Hepatocyte (in vitro differentiated cells): Measurements from ENCODE around the gene TGM2. TPM values are rescaled to one million over a fixed set of nuclear protein-coding genes. Genes with fewer than 3 reads are reported as not detected.

Experiments
- DNase-seq: peaks from one replicate; pipeline ENCODE4 v3.0.0-alpha.2; 2016; ENCODE audit warnings: low spot score
- H2AFZ ChIP-seq: fragments of 200-600 bp; sonication (generic); 2 replicates; pipeline ENCODE4 v1.6.0; 2016; ENCODE audit warnings: antibody characterized with exemption, mild to moderate bottlenecking
- H3K27ac ChIP-seq: fragments of 200-600 bp; sonication (generic); 2 replicates; pipeline ENCODE4 v1.5.1; 2016; ENCODE audit warnings: mild to moderate bottlenecking
- H3K27me3 ChIP-seq: fragments of 200-600 bp; sonication (generic); 2 replicates; pipeline ENCODE4 v1.6.1; 2016
- H3K36me3 ChIP-seq: fragments of 200-600 bp; sonication (generic); replicated peaks from 2 replicates; pipeline ENCODE4 v1.5.1; 2016; ENCODE audit warnings: low read depth; ENCODE audit not compliant: insufficient read depth
- H3K4me1 ChIP-seq: fragments of 200-600 bp; sonication (generic); 2 replicates; pipeline ENCODE4 v1.5.1; 2016; ENCODE audit warnings: mild to moderate bottlenecking, moderate library complexity; ENCODE audit not compliant: insufficient read depth
- H3K4me2 ChIP-seq: fragments of 200-600 bp; sonication (generic); 2 replicates; pipeline ENCODE4 v1.6.0; 2016
- H3K4me3 ChIP-seq: fragments of 200-600 bp; sonication (generic); 2 replicates; pipeline ENCODE4 v1.5.1; 2016; ENCODE audit warnings: mild to moderate bottlenecking
- H3K79me2 ChIP-seq: fragments of 200-600 bp; sonication (generic); 2 replicates; pipeline ENCODE4 v1.6.0; 2017; ENCODE audit warnings: mild to moderate bottlenecking
- H3K9me2 ChIP-seq: fragments of 200-600 bp; sonication (generic); replicated peaks from 2 replicates; pipeline ENCODE4 v1.6.0; 2017; ENCODE audit warnings: mild to moderate bottlenecking; ENCODE audit not compliant: insufficient read depth
- H3K9me3 ChIP-seq: fragments of 200-600 bp; sonication (generic); 2 replicates; pipeline ENCODE4 v1.5.1; 2016; ENCODE audit warnings: low read depth, mild to moderate bottlenecking
- H4K20me1 ChIP-seq: fragments of 200-600 bp; sonication (generic); 2 replicates; pipeline ENCODE4 v1.6.0; 2016; ENCODE audit warnings: mild to moderate bottlenecking; ENCODE audit not compliant: insufficient read depth, poor library complexity, severe bottlenecking
- CTCF ChIP-seq: fragments of 200-600 bp; sonication (generic); IDR thresholded peaks from 2 replicates; pipeline ENCODE4 v1.5.1; 2016; ENCODE audit warnings: antibody characterized with exemption, mild to moderate bottlenecking; ENCODE audit not compliant: poor library complexity
- EZH2 ChIP-seq: fragments of 200-600 bp; sonication (generic); IDR thresholded peaks from 2 replicates; pipeline ENCODE4 v1.6.1; 2016; ENCODE audit warnings: antibody characterized with exemption, mild to moderate bottlenecking, borderline replicate concordance
- EZH2phosphoT487 ChIP-seq: fragments of 200-600 bp; sonication (generic); IDR thresholded peaks from one replicate; pipeline ENCODE4 v1.6.1; 2018; ENCODE audit warnings: antibody characterized with exemption, mild to moderate bottlenecking, low read depth, moderate library complexity; ENCODE audit not compliant: unreplicated experiment, severe bottlenecking
- WGBS: methylation state at CpG from one replicate; pipeline ENCODE4 v1.1.6; 2016; ENCODE audit warnings: low lambda C conversion rate; ENCODE audit errors: missing lambda C conversion rate; 5-methylcytosine and 5-hydroxymethylcytosine counted together
- polyA plus RNA-seq: library from polyadenylated mRNA; unstranded; fragments of >200 nt; fragmentation: Nextera tagmentation; extraction: Ambion mirVana; gene quantifications from 2 replicates; pipeline ENCODE4 v1.2.1, GENCODE V29; 2016
- total RNA-seq: library from RNA; depleted of rRNA; stranded (reverse); fragments of >200 nt; gene quantifications from 2 replicates; pipeline ENCODE4 v1.2.3, GENCODE V29; 2014

Gene TGM2
- total and polyA plus RNA-seq, 2 experiments from 2014 or later: 85.8 to 133 TPM

GRCh38 chr20:38190936-38191371, 25.9 kb upstream of the TGM2 start:
- Histone ChIP-seq H2AFZ (no peak overlapping the region), H3K4me1 (peaks cover 9% of the 10 kb centered on the region), H3K27ac (no peak overlapping the region), H3K79me2 (no peaks in the 10 kb centered on the region), H3K36me3 (no peaks in the 10 kb centered on the region), H3K9me2 (no peaks in the 10 kb centered on the region), H3K4me3 (no peak overlapping the region), H3K27me3 (no peaks in the 10 kb centered on the region), H4K20me1 (no peaks in the 10 kb centered on the region), H3K4me2 (no peak overlapping the region), H3K9me3 (no peaks in the 10 kb centered on the region)
- TF ChIP-seq EZH2phosphoT487: no peak
- TF ChIP-seq CTCF: no peak
- no peak for TF ChIP-seq EZH2
- WGBS: 65% methylated on average over 3 of the region's 3 CpGs
- no peak for DNase-seq

- Histone ChIP-seq H3K79me2 (no peaks in the 10 kb centered on the region), H3K4me1 (peaks cover 9% of the 10 kb centered on the region), H3K27ac (no peak overlapping the region), H3K9me2 (no peaks in the 10 kb centered on the region), H3K9me3 (no peaks in the 10 kb centered on the region), H3K36me3 (no peaks in the 10 kb centered on the region), H2AFZ (no peak overlapping the region), H4K20me1 (no peaks in the 10 kb centered on the region), H3K4me2 (no peak overlapping the region), H3K27me3 (no peaks in the 10 kb centered on the region), H3K4me3 (no peak overlapping the region)
- no peak for DNase-seq
- TF ChIP-seq EZH2 (no peak), EZH2phosphoT487 (no peak), CTCF (no peak)
- WGBS: 96% methylated on average over 6 of the region's 6 CpGs
Measured at GRCh38 chr20:38190166-38190565, 25.1 kb upstream of the TGM2 start.

GRCh38 chr20:38187517-38187916, 22.4 kb upstream of the TGM2 start:
- no peak overlapping the region for H2AFZ ChIP-seq

GRCh38 chr20:38186788-38187221, 21.7 kb upstream of the TGM2 start:
- Histone ChIP-seq H3K4me3 (no peak overlapping the region), H3K36me3 (no peaks in the 10 kb centered on the region), H3K4me2 (no peak overlapping the region), H3K9me3 (no peaks in the 10 kb centered on the region), H2AFZ (no peak overlapping the region), H3K9me2 (no peaks in the 10 kb centered on the region), H3K27me3 (no peaks in the 10 kb centered on the region), H3K79me2 (no peaks in the 10 kb centered on the region), H3K4me1 (peaks cover 9% of the 10 kb centered on the region), H4K20me1 (no peaks in the 10 kb centered on the region), H3K27ac (no peak overlapping the region)
- WGBS: 85% methylated on average over 4 of the region's 5 CpGs
- DNase-seq: no peak
- TF ChIP-seq EZH2phosphoT487 (no peak), CTCF (no peak), EZH2 (no peak)

More at GRCh38 chr20:38187517-38187916, 22.4 kb upstream of the TGM2 start:
- TF ChIP-seq EZH2: no peak
- Histone ChIP-seq H3K4me3 (no peak overlapping the region), H3K79me2 (no peaks in the 10 kb centered on the region), H3K9me3 (no peaks in the 10 kb centered on the region), H3K27ac (no peak overlapping the region), H4K20me1 (no peaks in the 10 kb centered on the region), H3K27me3 (no peaks in the 10 kb centered on the region), H3K4me2 (no peak overlapping the region), H3K9me2 (no peaks in the 10 kb centered on the region), H3K4me1 (peaks cover 9% of the 10 kb centered on the region), H3K36me3 (no peaks in the 10 kb centered on the region)
- WGBS: 46% methylated on average over 5 of the region's 5 CpGs
- DNase-seq: peak; percentile 53
